ENCODE data around the gene ESRP2.
A peak's percentile ranks its signal among the peaks of the same experiment; 100 is the strongest.

DNA sequence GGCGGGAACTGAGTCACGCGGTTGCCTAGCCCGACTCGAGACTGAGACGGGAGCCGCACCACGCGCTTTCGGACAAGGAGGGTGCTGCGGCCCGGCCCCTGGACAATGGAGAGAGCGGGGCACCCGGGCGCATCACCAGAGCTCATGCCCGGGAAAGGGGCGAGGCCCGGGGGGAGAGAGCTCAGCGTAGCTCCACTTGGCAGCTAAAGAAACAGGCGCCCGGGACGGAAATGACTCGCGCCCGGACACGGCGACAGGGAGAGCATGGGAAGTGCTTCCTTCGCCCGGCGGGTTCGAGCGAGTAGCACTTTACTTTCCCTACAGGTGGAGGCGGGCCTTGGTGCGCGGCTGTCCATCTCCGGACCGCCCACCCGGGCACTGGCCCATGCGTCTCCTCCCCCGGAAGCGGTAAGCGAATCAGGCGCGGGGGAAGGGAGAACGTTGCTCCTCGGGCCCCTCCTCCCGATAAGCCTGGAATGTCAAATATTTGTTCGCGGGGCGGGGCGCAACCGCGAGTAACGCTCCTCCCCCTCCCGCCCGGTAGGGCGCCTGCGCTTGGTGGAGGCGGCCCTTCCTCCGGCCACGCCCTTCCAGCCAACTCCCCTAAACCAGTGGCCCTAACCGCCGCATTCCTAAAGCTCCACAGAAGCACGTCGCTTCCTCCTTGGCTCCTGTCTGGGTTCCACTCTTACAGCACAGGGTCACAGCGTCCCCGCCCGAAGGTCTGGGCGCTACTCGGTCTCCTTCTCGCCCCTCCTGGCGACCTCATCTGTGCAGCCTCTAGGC is 1.5 kb upstream of the ESRP2 start:
- TF ChIP-seq CTCF (IDR thresholded peaks at IDR 0.05): peak in 2 of 7 experiments; percentile 12 to 26
- TF ChIP-seq POLR2A (IDR thresholded peaks at IDR 0.05): peak; percentile 83 to 97 (median 97)
